GM12865 (cell line): ENCODE results near the gene MFSD12.

ENCODE experiments used
- DNase-seq: peaks from one replicate; pipeline ENCODE4 v3.0.0; 2010; ENCODE audit warnings: low read depth
- H3K4me3 ChIP-seq: 2 replicates; pipeline ENCODE4 v1.5.1; 2011; ENCODE audit warnings: mild to moderate bottlenecking, low read depth, low read length, control low read depth
- CTCF ChIP-seq: IDR thresholded peaks from 2 replicates; pipeline ENCODE4 v1.5.1; 2011; ENCODE audit warnings: low read length, control low read depth, low read depth, inconsistent platforms; ENCODE audit not compliant: insufficient read depth; ENCODE audit errors: missing control alignments

MFSD12 gene

DNA sequence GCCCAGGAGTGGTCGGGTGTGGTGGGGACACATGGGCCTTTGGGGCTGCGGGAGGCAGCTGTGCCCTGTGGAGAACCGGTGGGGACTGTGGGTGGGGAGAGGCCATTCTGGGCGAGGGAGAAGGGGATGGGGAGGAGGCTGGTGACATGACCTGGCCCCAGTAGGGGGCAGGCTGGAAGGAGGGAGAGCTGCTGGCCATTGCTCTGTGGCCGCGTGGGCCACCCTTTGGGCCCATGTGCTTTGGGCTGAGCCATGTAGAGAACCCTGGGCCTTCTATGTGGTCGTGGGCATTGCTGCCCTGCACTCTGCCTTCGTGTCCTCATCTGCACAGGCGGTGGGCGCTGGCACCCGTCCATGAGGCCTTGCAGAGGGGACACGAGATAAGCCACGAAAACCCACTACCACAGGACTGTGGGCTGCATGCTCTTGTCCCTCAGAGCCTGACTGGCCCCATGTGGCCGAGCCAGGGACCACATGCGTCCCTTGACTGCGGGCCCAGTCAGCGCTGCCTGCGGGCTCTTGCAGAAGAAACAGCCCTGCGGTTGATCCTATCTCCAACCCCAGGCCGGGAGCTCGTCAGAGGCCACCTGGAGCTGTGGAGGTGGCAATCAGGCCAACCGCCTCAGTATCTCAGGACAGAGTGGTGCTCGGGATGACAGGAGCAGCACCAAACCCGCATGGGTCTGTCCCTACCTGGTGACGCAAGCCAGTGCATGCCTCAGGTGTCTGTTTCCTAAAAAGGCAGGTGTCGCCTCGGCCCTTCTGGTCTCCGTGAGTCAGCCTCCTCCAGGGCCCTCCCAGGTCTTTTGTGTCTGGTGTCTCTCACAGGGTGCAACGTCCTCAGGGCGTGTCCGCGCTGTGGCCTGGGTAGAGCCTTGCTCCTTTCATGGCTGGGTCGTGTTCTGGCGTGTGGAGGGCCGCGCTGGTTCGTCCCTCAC, 37.0 kb downstream of the MFSD12 start:
- TF ChIP-seq CTCF, result no peak
- no peak for DNase-seq
- H3K4me3 ChIP-seq, result no peak overlapping the region

GRCh38 chr19:3519126-3519525, 38.3 kb downstream of the MFSD12 start:
- H3K4me3 ChIP-seq, result no peak overlapping the region
- no peak for TF ChIP-seq CTCF
- no peak for DNase-seq

DNA sequence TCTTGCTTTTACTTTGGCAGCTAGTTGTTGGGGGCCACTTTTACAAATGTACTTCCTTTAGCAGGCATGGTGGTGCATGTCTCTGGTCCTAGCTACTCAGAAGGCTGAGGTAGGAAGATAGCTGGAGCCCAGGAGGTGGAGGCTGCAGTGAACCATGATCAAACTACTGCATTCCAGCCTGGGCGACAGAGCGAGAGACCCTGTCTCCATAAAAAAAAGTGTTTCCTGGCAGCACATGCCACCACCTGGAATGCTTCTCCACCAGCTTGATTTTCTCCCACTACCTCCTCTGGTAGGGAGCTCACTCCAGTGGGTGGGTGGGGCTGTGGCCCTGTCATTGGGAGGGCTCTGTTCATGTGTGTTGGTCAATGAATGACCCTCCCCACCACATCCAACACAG, 38.7 kb downstream of the MFSD12 start:
- H3K4me3 ChIP-seq, result no peak overlapping the region
- no peak for TF ChIP-seq CTCF
- no peak for DNase-seq

GRCh38 chr19:3518255-3518654, 39.1 kb downstream of the MFSD12 start:
- no peak for DNase-seq
- no peak overlapping the region for H3K4me3 ChIP-seq
- TF ChIP-seq CTCF, result no peak

- DNase-seq, result no peak
- TF ChIP-seq CTCF, result no peak
- H3K4me3 ChIP-seq, result no peak overlapping the region
These were observed 39.7 kb downstream of the MFSD12 start for GRCh38 chr19:3517638-3518037.

GRCh38 chr19:3516675-3517207, 40.6 kb downstream of the MFSD12 start:
- DNase-seq, result peak; percentile 47
- no peak for TF ChIP-seq CTCF
- H3K4me3 ChIP-seq, result no peak overlapping the region
